H1 (cell line): Measurements from ENCODE around the gene C19orf38. TPM values are rescaled to one million over a fixed set of nuclear protein-coding genes. Genes with fewer than 3 reads are reported as not detected.

Source experiments
- EP300 ChIP-seq, 2 experiments: IDR thresholded peaks; 1 replicate in 1 of 2; 2 replicates in 1 of 2; pipeline ENCODE4 v1.6.1; 2011 to 2012; ENCODE audit warnings: low read depth in 2 of 2, low read length in 2 of 2, mild to moderate bottlenecking in 2 of 2, borderline replicate concordance in 1 of 2, inconsistent platforms in 1 of 2, moderate library complexity in 1 of 2
- JUND ChIP-seq: IDR thresholded peaks from 2 replicates; pipeline ENCODE4 v1.6.1; 2011; ENCODE audit warnings: mild to moderate bottlenecking, improper control_type of control experiment, low read length
- RBBP5 ChIP-seq: IDR thresholded peaks from 2 replicates; pipeline ENCODE4 v1.7.1; 2012; ENCODE audit warnings: low read depth, mild to moderate bottlenecking, inconsistent platforms, low read length, moderate library complexity, borderline replicate concordance
- SRF ChIP-seq: IDR thresholded peaks from 2 replicates; pipeline ENCODE4 v1.6.1; 2011; ENCODE audit warnings: mild to moderate bottlenecking, low read depth, low read length, moderate library complexity
- TAF7 ChIP-seq: optimal IDR thresholded peaks from 2 replicates; pipeline ENCODE3; 2011; ENCODE audit warnings: low read depth, mild to moderate bottlenecking, inconsistent platforms, low read length, moderate library complexity, borderline replicate concordance
- TBP ChIP-seq: IDR thresholded peaks from 2 replicates; pipeline ENCODE4 v1.6.1; 2011; ENCODE audit warnings: low read depth, low read length, improper control_type of control experiment
- microRNA-seq, 2 experiments: library from miRNA; unstranded; fragments of <30 nt; microRNA quantifications; one replicate each; pipeline versions ENCODE4 to v1.2.0, GENCODE V29; 2016 to 2020; ENCODE audit warnings: borderline microRNAs expressed in 2 of 2, borderline number of aligned reads in 2 of 2, borderline replicate concordance in 1 of 2
- polyA plus RNA-seq, 7 experiments: library from polyadenylated mRNA; depleted of rRNA in 3 of 7; stranded (reverse) in 5 of 7; unstranded in 2 of 7; fragments of >200 nt in 5 of 7; fragments of 200-250 nt in 2 of 7; gene quantifications; 1 replicate in 5 of 7; 2 replicates in 1 of 7; 4 replicates in 1 of 7; pipeline versions ENCODE4 v1.2.1 to v1.2.3, GENCODE V29; 2011 to 2013; ENCODE audit warnings: missing spikeins in 2 of 7, mixed read lengths in 2 of 7
- small RNA-seq: library from polyadenylated mRNA; stranded (forward); fragments of <200 nt; extraction: miRNeasy Mini kit (QIAGEN cat#:217004); gene quantifications from one replicate; pipeline ENCODE3, GENCODE V24; 2013; ENCODE audit not compliant: insufficient read depth
- total RNA-seq: library from RNA; stranded (reverse); fragmentation: NEBNext Ultra II Directional; extraction: Animal tissue kit (Norgen Biotek cat#: 25700); gene quantifications from 2 replicates; pipeline ENCODE4 v1.2.1, GENCODE V29; 2021

The C19orf38 gene
- total and polyA plus RNA-seq, 2 of the 8 experiments (the other 6 are each of a cell fraction or from before 2014, with no cell fraction given): 0.53 TPM; not detected in 1

GRCh38 chr19:10918359-10918758, 70.1 kb downstream of the C19orf38 start (continued):
- TF ChIP-seq TAF7: no peak
- TF ChIP-seq SRF: no peak
- no peak for TF ChIP-seq JUND
- no peak for TF ChIP-seq EP300 (IDR thresholded peaks at IDR 0.05; ENCODE audit: borderline replicate concordance in 1 of 2, low read depth in 2 of 2, low read length in 2 of 2)
- no peak for TF ChIP-seq TBP
- no peak for TF ChIP-seq RBBP5

Small RNA genes lying within 50 kb of the gene (microRNA-seq; reads per million reads assigned to microRNA genes)
- gene MIR199A1 (0 reads per million in 2 experiments), gene MIR6793 (0 reads per million in 2 experiments)

Small RNA genes lying within 50 kb of the gene (small RNA-seq; reads per million reads assigned to genes)
- gene MIR199A1 (not detected), gene MIR6793 (not detected)

Other genes starting within 250 kb of the C19orf38 start
- 118 and 120 TPM in 2 replicates for gene SLC44A2, start 222.9 kb upstream of the C19orf38 start, total RNA-seq
- gene SLC44A2, start 222.9 kb upstream of the C19orf38 start, polyA plus RNA-seq (2011; rRNA removed): 105 and 113 TPM in 2 replicates
- gene ILF3, start 194.1 kb upstream of the C19orf38 start, total RNA-seq: 675 and 695 TPM in 2 replicates
- 291 and 412 TPM in 2 replicates for gene ILF3, start 194.1 kb upstream of the C19orf38 start, polyA plus RNA-seq (2011; rRNA removed)
- 61.1 and 61.6 TPM in 2 replicates for gene QTRT1, start 147.0 kb upstream of the C19orf38 start, total RNA-seq
- gene QTRT1, start 147.0 kb upstream of the C19orf38 start, polyA plus RNA-seq (2011; rRNA removed): 94.2 and 126 TPM in 2 replicates
- gene DNM2, start 130.3 kb upstream of the C19orf38 start, total RNA-seq: 120 TPM in 2 replicates
- 61.9 and 83.4 TPM in 2 replicates for gene DNM2, start 130.3 kb upstream of the C19orf38 start, polyA plus RNA-seq (2011; rRNA removed)
- gene TMED1, start 12.2 kb upstream of the C19orf38 start, total RNA-seq: 26.2 and 26.9 TPM in 2 replicates
- 31.9 and 41.7 TPM in 2 replicates for gene TMED1, start 12.2 kb upstream of the C19orf38 start, polyA plus RNA-seq (2011; rRNA removed)
- 134 and 136 TPM in 2 replicates for gene CARM1, start 23.1 kb downstream of the C19orf38 start, total RNA-seq
- 164 and 270 TPM in 2 replicates for gene CARM1, start 23.1 kb downstream of the C19orf38 start, polyA plus RNA-seq (2011; rRNA removed)
- 47.5 and 48.3 TPM in 2 replicates for gene YIPF2, start 80.2 kb downstream of the C19orf38 start, total RNA-seq
- gene YIPF2, start 80.2 kb downstream of the C19orf38 start, polyA plus RNA-seq (2011; rRNA removed): 112 and 151 TPM in 2 replicates
- gene TIMM29, start 80.4 kb downstream of the C19orf38 start, total RNA-seq: 22.5 and 24.0 TPM in 2 replicates
- gene TIMM29, start 80.4 kb downstream of the C19orf38 start, polyA plus RNA-seq (2011; rRNA removed): 15.9 and 24.2 TPM in 2 replicates
- 263 TPM in 2 replicates for gene SMARCA4, start 112.6 kb downstream of the C19orf38 start, total RNA-seq
- gene SMARCA4, start 112.6 kb downstream of the C19orf38 start, polyA plus RNA-seq (2011; rRNA removed): 86.4 and 137 TPM in 2 replicates
- gene LDLR, start 241.0 kb downstream of the C19orf38 start, total RNA-seq: 118 and 119 TPM in 2 replicates
- 70.1 and 85.9 TPM in 2 replicates for gene LDLR, start 241.0 kb downstream of the C19orf38 start, polyA plus RNA-seq (2011; rRNA removed)